Iris pigment epithelial cell (primary cell): Measurements from ENCODE around the gene TSPAN5.

Experiments used
- DNase-seq: peaks from one replicate; pipeline ENCODE4 v3.0.0-alpha.2; 2011; ENCODE audit warnings: low read depth

The TSPAN5 gene

DNA sequence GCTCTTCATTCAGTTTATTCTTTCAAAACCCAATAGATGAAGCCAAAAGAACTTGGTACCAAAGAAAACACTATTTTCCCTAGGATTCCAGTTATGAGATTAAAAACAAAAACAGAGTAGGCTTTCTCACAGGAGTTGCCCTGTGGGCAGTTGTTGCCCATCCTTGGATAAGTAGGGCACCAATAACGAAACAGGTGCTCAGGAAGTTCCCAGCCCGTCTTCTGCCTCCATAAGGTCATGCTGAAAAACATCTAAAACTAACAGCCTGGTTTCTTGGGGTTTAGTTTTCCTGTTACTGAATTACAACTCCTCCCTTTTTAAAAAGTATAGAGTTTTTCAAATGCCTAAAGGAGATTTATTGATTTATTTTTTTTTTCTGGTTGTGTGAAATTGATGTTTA, 14.7 kb downstream of the TSPAN5 start:
- no peak for DNase-seq

GRCh38 chr4:98642991-98643426, 15.4 kb downstream of the TSPAN5 start:
- peak; percentile 90 for DNase-seq

GRCh38 chr4:98641906-98642668, 16.3 kb downstream of the TSPAN5 start:
- no peak for DNase-seq

DNA sequence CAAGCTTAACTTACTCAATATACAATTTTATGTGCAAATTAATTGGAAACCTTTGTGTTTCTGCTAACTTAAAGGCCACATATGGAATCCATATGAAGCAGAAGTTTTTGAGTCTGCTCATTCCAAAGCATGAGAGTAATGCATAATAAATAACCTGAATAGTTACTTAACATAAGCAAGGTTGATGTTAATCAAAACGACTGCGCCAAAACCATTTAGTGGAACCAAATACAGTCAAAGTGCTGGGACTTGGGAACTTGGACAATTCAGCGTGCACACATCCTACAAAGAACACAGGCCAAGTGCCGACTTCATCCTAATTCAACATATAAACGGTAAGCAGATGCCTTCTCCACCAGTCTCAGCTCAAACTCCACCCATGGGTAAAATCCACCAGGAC, 17.0 kb downstream of the TSPAN5 start:
- no peak for DNase-seq

- no peak for DNase-seq
Observed at GRCh38 chr4:98639523-98639922, 18.9 kb downstream of the TSPAN5 start.

- DNase-seq: no peak
Observed at GRCh38 chr4:98639108-98639507, 19.3 kb downstream of the TSPAN5 start.

DNA sequence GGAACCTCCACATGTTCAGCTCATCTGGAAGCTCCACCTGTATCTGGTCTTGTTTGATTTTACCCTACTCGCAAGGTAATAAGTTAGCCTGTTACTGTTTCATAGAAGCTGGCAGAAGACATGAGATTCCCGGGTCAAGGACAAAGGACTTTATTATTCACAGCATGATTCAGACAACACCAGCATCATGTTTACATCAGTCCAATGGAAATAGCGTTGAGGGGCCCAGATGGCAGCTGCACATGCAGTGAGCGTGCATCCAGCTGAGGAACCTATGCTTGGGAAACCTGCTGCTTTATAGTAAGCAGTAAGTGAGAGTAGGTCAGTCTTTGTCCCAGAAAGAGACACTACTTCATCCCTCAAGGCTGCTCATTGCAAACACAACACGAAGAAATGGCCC, 19.8 kb downstream of the TSPAN5 start:
- DNase-seq: peak; percentile 55

DNA sequence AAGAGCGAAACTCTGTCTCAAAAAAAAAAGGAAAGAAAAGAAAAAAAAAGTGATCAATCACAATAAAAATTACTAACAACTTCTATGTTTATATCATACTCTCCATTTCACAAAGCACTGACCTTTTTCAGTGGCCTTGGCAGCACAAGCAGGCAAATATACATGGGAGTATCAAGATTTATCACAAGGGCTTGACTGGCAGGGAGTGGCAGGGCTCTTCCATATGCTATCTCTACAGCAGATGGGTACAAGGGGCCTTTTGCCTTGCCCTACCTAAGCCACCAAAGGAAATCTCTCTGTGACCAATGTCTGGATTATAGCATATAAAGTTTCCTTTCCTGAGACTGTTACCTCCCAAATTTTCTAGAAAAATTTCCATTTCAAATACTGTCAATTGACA, 24.4 kb downstream of the TSPAN5 start:
- DNase-seq: no peak

- no peak for DNase-seq
Observed at GRCh38 chr4:98633159-98633558, 25.3 kb downstream of the TSPAN5 start.

DNA sequence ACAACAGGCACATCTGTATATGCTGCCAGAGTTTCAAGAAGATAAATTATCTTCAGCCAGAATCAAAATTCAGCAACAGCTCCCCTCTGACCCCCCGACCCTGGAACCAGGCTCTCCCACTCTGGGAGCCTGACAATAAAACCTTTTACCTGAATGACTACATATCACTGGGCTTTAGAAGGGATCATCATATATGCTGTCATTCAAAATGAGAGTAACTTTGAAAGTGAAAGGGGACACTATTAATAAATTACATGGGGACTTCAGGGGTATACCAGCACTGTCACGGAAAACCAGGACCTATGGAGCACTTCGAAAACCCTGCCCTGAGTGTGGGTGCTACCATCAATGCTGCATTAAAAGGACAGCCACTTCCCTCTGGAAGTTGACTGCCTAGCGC, 26.2 kb downstream of the TSPAN5 start:
- no peak for DNase-seq

- DNase-seq: no peak
Observed at GRCh38 chr4:98631506-98631905, 26.9 kb downstream of the TSPAN5 start.

DNA sequence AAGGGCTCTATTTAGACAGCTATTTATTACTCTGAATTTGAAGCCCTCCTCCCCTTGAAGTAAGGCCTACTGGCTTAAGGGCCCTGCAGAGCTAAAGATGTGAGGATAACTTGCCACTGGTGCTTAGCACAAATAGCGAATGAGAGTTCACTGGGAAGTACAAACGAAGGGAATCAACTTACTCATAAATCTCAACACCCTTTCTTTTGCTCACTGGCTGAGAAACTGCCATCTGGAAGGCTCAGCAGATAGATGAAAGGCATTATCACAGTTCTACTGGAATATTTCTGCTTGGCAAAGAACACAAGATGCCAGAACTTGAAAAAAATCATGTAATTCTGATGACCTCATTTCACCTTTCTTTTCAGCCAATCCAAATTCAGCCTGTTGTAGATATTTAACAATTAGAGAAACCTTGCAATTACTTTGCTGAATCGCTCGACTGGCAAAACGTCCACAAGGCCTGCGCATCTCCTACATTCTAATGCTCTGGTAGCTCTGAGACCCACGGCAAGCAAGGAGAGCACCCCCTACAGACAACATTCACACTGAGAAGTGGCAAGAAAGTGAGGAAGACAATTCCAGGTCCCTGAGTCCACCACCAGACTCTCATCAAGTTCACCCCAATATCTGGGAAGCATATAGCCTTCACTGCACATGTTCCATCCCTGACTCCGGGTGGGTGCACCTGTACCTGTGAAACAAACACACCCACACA, 27.5 kb downstream of the TSPAN5 start:
- no peak for DNase-seq

DNA sequence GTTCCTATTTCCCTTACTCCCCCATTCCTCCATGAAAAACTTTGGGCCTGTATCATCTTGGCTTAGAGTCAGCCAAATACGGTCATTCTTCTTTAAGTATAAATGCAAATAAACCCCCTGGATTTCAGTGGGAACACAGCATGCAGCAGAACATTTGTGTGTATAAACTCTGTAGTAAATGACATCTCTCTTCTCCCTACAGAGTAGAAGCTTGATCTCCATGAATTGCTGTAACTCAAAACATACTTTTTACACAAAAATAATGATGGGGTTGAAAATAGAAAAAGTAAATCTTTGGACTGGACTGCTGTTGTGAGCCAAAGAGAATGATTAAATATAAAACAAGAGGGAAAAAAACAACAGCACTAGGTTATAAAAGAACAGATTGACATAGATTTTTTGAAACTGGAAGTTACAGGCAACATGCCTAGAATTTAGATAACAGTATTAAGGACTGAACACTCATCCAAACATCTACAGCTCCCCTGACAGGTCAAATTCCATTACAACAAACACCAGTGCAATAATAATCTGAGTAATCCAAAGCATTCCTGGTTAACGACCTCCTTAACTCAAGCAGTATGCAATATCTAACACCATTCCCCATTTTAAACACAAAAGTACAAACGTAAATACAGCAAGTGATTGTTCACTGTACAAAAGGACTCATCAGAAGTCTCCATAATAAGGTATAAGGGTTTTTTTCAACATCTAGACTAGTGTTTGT, 30.7 kb downstream of the TSPAN5 start:
- peak; percentile 77 for DNase-seq

- DNase-seq: peak; percentile 96
Observed at GRCh38 chr4:98626350-98626749, 32.1 kb downstream of the TSPAN5 start.

DNA sequence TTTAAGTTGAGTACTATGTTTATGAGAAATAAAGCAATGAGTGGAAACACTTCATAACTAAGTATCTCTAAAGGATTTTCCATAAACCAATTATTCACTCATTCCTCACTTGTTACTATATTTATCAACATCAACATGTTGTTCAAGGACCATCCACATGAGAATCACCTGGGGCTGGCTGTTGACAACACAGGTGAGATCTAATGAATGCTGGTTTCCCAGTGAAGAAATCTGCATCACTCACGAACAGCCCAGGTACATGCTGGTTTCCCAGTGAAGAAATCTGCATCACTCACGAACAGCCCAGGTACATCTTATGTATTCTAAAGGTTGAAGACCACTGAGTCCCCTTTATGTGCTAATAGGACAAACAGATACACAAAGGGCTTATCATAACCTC, 32.5 kb downstream of the TSPAN5 start:
- DNase-seq: no peak

DNA sequence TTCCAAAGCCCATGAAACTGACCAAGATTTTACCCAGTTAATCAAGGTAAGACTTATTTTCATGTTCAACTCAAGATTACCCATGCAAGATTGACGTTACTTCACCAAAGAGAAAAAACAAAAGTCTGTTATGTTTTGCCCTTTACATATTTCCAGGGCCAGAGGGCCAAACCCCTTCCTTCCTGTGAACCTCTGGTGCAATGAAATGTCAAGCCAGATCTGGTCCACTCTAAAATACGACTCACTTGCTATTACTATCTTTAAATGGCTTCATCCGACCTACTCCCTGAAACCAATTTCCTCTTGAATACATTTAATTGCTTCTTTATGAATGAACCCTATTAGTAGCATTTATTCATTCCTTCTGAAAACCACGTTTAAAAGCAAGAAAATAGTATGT, 33.0 kb downstream of the TSPAN5 start:
- peak; percentile 38 for DNase-seq

DNA sequence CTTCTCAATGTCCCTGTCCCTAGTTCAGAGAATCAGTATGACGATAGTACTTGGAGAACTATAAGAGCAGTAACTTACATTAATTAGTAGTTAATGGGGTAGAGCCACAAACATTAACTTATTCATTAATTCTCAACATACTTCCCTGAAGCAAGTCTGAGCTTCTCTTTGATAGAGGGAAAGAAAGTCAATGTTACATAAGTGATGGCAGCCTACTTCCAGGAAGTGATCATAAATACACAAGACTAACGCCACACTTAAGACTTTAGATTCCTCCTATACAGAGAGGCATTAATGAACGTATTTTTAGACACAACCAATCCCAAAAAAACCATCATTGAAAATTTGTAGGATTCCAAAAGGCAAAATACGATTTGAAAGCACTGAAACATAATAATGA, 33.8 kb downstream of the TSPAN5 start:
- no peak for DNase-seq

GRCh38 chr4:98624144-98624543, 34.3 kb downstream of the TSPAN5 start:
- no peak for DNase-seq

DNA sequence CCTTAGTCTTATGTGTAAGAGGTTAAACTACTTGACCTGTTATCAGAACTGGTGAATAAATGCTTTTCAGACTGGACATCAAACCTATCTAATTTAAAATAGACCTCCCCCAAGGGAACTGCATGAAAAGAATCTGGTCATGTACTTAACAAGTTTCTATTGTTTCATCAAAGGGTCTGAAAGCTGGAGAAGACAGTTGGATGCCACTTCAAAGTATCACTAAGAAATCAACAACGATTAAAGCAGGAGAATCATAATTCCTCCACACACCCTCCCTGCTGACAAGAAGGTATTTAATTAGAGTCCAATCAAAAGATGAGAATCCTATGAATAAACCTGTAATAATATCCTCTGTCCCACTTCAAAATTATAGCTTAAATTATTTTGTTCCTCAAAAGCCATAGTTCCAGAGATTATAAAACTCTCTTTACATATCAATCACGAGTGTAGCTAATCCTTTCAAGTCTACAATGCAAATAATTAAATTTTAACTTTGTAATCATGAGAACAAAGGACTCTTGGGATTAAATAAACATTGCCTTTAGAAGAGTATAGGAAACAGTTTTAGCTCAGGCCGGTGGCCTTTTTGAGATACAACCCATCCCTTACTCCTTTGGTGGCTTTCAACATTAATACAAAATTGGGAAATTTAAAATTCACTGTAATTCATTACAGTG, 35.1 kb downstream of the TSPAN5 start:
- DNase-seq: no peak

DNA sequence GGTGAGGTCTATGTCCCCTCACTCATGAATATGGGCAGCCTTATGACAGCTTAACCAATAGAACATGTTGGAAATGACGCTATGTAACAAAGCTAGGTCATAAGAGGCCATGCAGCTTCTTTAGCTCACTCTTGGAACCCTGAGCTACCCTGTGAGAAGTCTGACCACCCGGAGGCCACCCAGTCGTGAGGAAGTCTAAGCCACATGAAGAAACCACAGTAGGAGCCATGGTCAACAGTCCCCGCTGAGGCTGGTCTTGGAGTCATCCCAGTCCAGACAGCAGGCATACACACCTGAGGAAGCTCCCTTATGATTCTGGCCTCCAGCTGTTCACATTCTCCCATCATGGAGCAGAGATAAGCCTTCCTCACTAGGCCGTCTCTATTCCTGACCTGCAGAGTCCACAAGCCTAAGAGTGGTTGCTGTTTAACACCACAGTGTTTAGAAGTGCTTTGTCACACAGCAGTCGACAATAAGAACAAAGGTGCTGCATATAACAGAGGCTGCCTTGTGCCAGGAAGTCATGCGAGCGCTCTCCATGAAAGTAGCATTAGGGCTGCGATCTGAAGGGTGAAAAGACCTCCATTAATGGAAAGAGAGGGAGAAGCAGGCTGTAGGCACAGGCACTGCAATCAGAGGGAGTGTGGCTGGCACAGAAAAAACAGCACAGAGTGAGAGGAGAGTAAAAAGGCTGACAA, 38.2 kb downstream of the TSPAN5 start:
- no peak for DNase-seq

- DNase-seq: no peak
Observed at GRCh38 chr4:98619180-98619579, 39.2 kb downstream of the TSPAN5 start.

DNA sequence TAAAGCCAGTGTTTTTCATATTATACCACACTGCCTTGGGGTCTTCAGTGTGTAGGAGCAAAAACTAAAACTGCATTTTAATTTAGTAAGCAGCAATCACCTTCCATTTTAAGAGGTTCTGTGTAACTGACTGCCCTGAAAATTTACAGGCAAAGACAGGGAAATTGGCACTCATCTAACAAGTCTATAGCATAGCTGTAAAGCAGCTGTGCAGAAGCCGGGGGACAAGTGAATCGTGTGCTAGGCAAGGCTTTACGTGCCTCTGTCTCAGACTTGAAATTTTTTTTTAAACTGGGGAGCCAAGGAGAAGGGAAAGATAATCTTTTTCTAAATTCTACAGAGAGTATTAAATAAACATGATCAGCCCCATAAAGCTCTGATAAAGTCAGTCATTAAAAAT, 39.7 kb downstream of the TSPAN5 start:
- DNase-seq: no peak
